NCI-H69 (cell line): ENCODE results near the gene SIK3.
"Not testable (repeated sequence)": the region's sequence is repeated elsewhere in the genome, so short reads cannot be mapped to it uniquely, and the experiment has no call there.

ENCODE experiments used
- DNase-seq: peaks from one replicate; lab custom pipeline; 2025; lab: John Stamatoyannopoulos, UW

SIK3 gene

GRCh38 chr11:116825854-116826750 lies 272.1 kb downstream of the SIK3 start:
- DNase-seq: no peak

DNA sequence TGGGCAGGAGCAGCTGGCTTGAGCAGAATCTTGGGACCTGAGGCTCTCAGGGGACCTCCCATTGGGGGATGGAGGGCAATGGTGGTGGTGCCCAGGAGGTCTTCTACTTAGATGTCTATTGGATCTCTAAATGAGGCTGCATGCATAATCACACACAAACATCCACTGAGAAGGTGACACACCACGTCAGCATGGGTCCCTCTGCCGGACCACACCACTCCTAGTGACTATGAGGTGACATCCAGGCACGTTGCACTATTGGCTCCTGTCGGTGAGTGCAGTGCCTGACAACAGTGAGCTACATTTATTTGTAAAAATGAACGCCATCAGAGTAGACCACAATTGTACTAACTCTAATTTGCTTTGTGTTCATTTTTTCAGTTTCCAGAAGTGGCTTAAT lies 272.8 kb downstream of the SIK3 start:
- no peak for DNase-seq

GRCh38 chr11:116823031-116823843 lies 275.0 kb downstream of the SIK3 start, which contains the start of gene APOA4:
TSS of gene APOA4 (minus strand) at chr11:116823304. CDS start at chr11:116823191, 113 bp downstream.
- no peak for DNase-seq

DNA sequence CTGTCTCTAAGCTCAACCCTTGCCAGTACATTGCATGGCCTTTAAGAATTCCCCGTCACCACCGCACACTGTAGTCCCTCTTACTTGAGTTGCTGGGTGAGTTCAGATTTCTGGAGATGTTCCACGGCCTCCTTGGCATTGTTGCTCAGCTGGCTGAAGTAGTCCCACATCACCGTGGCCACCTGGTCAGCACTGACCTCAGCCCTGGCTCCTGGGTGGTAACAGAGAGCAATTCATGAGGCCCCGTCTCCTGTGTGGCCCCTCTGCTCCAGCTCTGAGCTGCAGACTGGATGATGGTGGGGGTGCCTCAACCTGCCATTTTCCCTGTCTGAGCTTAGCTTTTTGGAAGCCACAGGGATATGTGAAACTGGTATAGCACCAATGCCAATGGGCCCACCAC lies 275.7 kb downstream of the SIK3 start:
- DNase-seq: no peak

DNA sequence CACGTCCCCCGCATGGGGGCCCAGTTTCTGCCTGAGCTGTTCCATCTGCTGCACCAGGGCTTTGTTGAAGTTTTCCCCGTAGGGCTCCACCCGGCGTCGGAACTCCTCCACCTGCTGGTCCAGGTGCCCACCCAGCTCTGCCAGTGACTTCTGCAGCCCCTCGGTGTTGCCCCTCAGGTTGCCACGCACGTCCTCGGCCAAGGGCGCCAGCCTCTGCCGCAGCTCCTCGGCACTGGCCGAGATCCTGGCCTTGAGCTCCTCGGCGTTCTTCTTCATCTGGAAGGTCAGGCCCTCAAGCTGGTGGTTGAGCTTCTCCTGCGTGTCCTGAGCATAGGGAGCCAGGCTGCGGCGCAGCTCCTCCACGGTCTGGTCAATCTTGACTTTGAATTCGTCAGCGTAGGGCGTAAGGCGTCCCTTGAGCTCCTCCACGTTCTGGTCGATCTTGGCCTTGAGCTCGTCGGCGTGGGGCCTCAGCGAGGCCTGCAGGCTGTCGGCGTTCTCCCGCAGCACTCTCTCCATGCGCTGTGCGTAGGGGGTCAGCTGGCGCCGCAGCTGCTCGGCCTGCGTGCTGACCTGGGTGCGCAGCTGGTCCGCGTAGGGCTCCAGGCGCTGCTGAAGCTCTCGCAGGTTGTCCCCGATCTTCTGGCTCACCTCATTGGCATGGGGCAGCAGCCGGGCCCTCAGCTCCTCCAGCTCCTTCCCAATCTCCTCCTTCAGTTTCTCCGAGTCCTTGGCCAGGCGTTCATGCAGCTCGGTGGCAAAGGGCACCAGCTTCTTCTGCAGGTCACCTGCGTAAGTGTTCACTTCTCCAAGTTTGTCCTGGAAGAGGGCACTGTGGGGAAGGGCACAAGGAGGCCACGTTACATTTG lies 276.9 kb downstream of the SIK3 start:
- no peak for DNase-seq

DNA sequence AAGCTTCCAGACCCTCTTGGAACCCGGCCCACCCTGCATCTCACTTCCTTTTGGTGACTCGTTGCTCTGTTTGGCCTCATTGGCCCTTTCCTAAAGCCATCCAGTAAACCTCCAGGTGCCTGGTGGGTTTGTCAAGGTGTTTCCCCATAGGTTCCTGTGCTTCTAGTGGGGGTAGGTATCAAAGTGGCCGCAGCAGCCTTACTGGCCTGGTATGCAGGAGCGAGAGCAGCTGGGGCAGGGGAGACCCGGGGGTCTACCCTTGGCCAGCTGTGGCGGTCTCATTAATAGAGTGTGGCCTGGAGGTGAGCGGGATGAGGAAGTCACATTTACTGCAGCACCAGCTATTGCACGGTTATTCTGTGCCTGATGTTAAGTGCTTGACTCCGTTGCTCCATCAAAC lies 279.2 kb downstream of the SIK3 start:
- no peak for DNase-seq

DNA sequence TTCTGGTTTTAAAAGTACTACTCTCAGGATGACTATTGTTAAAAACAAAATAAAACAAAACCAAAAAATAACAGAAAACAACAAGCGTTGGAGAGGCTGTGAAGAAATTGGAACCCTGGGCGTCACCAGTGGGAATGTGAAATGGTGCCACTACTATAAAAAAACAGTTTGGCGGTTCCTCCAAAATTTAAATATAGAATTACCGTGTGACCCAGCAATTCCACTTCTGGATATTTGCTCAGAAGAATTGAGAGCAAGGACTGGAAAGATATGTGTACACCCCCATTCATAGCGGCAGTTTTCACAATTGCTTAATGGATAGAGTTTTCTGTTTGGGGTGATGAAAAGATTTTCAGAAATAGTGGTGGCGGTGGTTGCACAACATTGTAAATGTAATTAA lies 283.7 kb downstream of the SIK3 start:
- no peak for DNase-seq

GRCh38 chr11:116813781-116814471 lies 284.3 kb downstream of the SIK3 start:
- DNase-seq: no peak

- no peak for DNase-seq
These were observed 285.1 kb downstream of the SIK3 start for GRCh38 chr11:116813170-116813569.

DNA sequence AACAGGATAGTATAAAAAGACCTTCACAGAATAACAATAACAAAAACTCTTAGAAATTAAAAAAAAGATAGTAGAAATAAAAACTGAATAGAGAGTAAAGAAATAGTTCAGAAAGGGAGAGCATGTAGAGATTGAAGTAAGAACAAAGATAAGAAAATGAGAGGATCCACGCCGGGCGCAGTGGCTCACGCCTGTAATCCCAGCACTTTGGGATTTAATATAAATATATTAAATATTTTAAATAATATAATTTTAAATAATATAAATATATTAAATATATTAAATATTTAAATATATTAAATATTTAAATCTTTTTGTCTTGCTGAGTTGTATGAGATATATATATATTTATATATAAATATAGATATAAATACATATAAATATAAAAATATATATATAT lies 286.1 kb downstream of the SIK3 start:
- DNase-seq: no peak

GRCh38 chr11:116811194-116811593 lies 287.0 kb downstream of the SIK3 start:
- DNase-seq: no peak

GRCh38 chr11:116808262-116809175 lies 289.7 kb downstream of the SIK3 start:
- no peak for DNase-seq

DNA sequence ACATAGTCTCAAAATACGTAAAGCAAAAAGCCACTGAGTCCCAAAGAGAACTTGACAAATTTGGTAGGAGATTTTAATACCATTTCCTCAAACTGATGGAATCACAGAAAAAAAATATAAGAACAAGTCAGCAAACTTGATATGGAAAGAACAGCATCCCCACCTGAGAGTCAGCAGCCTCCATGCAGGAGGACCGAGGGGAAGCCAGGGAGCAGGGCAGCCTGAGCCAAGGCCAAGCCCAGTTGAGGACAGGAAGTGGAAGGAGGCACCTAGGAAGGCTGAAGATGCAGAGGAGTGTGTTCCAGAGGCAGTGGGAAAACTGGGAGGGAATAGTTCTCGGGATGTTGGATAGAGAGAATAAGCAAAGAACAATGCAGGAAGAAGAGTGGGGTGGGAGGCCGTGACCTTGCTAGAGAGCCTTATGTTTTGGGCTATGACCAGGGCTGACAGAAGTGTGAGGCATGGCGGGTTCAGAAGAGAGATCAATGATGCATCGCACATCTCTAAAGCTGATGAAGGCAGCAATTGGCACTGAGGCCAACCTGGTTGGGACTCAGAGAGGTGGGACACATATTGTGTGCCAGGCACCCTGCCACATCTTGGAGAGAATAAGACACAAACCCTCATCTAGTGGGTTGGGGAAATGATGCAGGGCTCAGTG lies 290.5 kb downstream of the SIK3 start:
- no peak for DNase-seq

DNA sequence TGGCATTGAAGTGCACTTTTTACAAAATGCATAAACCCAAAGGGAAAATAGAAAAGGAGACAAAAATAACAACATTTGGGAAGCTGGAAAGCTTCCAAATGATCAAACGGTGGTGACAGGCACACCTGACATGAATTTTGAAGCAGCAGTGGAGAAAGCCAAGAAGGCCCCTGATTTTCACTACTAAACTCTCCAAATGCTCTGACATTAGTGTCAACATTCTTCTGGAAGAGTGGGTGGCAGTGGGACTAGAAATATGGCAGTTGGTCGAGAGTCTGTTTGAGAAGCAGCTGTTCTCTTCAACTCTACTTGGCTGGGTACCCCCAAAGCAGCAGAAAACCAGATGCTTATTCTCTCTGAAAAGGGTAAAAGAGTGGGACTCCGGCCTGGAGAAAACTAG lies 294.2 kb downstream of the SIK3 start:
- DNase-seq: no peak

DNA sequence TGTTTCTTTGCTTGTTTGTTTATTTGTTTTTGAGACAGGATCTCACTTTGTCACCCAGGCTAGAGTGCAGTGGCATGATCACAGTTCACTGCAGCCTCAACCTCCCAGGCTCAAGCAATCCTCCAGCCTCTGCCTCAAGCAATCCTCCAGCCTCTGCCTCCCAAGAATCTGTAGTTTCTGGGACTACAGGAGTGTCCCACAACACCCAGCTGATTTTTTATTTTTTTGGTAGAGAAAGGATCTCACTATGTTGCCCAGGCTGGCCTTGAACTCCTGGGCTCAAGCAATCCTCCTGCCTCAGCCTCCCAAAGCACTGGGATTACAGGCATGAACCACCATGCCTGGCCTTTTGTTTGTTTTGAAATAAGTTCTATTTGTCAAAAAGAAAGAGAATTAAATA lies 296.6 kb downstream of the SIK3 start:
- DNase-seq: not testable (repeated sequence)

- no peak for DNase-seq
These were observed 297.6 kb downstream of the SIK3 start for GRCh38 chr11:116800610-116801009.

DNA sequence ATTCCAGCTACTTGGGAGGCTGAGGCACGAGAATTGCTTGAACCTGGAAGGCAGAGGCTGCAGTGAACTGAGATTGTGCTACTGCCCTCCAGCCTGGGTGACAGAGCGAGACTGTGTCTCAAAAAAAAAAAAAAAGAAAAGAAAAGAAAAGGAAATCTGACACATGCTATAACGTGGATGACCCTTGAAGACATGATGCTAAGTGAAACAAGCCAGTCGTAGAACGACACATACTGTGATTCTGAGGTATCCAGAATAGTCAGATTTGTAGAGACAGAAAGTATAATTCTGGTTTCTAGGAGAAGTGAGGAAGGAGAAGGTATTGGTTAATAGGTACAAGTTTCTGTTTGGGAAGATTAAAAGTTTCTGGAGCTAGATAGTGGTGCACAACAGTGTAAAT lies 299.9 kb downstream of the SIK3 start:
- DNase-seq: no peak

- DNase-seq: no peak
These were observed 300.4 kb downstream of the SIK3 start for GRCh38 chr11:116797816-116798215.

DNA sequence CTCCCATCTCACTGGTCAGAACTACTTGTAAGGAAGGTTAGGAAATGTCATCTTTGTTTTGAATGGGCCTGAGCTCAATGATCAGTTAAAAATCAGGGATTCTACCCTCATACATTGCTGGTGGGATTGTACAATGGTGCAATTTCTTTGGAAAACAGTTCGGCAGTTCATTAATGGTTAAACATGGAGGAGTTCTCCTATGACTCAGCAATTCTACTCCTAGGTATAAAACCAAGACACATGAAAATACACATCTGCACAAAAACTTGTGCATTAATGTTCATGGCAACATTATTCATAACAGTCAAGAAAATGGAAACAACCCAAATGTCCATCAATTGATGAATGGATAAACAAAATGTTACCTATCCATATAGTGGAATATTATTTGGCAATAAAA lies 301.7 kb downstream of the SIK3 start:
- no peak for DNase-seq

GRCh38 chr11:116794851-116795250 lies 303.4 kb downstream of the SIK3 start:
- DNase-seq: no peak
